Fibroblast of skin of abdomen (primary cell): ENCODE measurements around the gene NOP14.
A peak's percentile ranks its signal among the peaks of the same experiment; 100 is the strongest.

ENCODE experiments used
- DNase-seq: peaks from one replicate; pipeline ENCODE4 v3.0.0-alpha.2; 2013

The NOP14 gene

GRCh38 chr4:2913168-2913567 is 50.0 kb downstream of the NOP14 start:
- no peak for DNase-seq

DNA sequence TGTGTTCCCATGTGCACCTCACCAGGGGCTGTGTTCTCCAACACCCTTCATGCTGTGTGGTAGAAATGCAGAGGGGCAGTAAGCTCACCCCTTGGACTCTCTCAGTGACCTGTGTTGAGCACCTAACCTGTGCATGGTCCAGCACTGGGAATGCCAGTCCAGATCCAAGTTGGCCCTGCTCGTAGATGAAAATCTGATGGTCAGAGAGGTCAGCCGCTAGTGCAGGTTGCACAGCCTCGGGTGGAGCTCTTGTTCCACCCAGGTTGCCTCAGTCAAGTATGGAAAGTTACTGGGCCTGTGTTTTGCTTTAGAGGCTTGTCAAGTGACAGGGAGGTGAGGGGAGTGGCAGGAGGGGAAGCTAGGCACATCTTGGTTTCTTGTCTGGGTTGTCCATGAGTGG is 51.3 kb downstream of the NOP14 start:
- DNase-seq = no peak

DNA sequence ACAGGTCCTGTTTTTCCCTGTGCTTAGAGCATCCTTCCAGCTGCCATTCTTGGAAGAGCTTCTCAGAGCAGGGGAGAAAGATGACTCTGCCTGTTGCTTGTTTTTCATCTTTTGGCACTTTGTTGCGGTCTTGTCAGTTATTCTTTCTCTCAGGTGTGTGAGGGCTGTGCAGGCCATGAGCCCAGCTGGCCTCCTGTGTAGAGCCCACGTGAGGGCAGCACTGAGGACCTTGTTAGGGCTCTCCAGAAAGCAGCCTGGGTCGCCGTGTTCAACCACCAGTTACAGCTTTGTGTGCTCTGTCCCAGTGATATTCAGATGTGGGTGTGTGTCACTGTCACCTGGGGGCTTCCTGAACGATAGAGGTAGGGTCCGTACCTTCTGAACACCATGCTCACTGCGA is 52.8 kb downstream of the NOP14 start:
- no peak for DNase-seq

GRCh38 chr4:2909583-2909982 is 53.6 kb downstream of the NOP14 start:
- no peak for DNase-seq

- no peak for DNase-seq
Measured at GRCh38 chr4:2908686-2909085, 54.5 kb downstream of the NOP14 start.

DNA sequence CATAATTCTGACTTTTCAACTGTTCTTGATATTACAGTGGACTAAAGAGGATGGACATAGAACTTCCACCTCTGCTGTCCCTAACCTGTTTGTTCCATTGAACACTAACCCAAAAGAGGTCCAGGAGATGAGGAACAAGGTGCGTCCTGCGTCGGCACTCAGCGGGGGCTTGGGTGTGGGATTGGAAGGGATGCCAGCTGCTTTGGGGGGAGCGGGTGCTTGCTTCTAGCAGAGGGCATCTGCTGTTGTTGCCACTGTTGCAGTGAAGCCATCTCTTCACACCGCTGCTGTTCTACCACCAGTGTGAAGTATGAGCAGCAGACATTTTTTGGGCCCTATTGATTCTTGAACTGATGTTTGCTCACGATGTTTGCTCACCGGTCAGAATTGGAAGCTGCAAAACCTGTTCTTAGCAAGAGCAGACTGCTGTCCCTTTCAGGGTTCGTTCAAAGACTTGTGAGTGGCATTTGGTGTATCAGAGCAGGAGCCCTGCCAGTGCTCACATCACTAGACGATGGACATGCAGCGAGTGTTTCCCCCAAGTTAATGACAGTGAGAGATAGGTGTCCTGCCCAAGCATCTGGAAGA is 55.4 kb downstream of the NOP14 start:
- no peak for DNase-seq

DNA sequence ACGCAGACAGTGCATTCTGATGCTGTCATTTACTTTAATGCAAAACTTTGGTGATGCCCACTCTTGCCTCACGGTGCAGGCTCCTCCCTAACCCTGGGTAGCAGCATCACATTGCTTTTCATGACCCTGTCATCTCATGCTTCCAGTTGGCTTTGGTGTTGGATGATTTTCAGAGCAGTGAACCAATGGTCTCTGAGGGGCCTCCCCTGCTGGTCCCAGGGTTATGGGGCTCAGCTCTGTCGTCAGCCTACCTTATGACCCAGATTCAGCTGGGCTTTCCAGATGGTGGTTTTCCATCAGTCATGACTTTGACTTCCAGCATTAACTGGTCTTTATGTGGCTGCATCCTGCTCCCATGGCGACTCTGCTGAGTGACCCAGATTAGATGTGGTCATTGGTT is 56.0 kb downstream of the NOP14 start:
- no peak for DNase-seq

GRCh38 chr4:2906218-2906617 is 57.0 kb downstream of the NOP14 start:
- no peak for DNase-seq

DNA sequence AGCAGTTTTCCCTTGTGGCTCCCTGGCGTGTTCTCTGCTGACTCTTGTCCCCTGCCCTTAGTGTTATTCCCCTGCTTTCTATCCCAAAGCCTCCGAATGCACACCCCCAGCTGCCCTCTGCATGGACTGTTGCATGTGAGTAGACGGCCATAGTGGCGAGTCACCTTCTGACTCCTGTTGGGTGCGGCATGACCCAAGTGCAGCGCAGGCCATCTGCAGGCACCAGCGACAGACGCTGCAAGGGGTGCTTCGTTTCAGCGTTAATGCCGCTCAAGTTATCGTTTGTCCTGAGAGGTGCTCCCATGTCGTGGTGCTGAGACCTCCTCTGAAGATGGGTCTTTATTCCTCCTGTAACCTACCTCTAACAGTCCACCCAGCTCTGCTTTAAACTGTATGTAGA is 57.7 kb downstream of the NOP14 start:
- DNase-seq = no peak

DNA sequence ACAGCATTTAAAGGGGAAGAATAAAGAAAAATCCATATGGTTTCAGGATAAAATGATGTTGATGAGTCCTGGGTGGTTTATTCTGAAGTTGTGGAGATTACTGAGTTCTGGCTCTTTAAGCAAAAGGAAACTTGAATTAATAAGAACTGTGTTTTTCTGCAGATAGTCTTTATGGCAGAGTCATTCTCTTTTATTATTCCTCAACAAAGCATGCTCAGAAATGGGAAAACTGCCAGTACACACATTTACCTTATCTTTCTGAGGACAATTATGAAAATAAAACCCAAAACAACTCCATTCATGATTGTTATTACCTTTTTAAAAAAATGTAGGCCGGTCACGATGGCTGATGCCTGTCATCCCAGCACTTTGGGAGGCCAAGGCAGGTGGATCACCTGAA is 61.1 kb downstream of the NOP14 start:
- DNase-seq = no peak

DNA sequence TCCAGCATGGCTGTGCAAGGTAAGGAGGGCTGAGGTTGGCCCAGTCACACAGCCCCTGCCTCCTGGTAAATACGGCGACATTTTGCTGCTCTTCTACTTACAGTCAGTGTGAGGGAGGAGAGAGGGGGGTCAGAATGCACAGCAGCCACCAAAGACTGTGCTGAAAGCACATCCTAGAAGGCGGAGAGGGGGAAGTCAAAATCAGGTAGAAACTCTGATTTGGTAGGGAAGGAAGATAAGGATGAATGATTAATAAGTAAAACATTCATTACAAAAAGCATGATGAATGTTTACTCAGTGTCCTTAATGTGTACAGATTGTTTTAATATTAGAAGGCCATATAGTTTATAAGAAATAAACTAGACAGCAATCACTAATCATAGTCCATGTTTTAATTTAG is 62.0 kb downstream of the NOP14 start:
- DNase-seq = no peak

GRCh38 chr4:2900741-2901140 is 62.5 kb downstream of the NOP14 start:
- no peak for DNase-seq

- no peak for DNase-seq
Measured at GRCh38 chr4:2898001-2898400, 65.2 kb downstream of the NOP14 start.

GRCh38 chr4:2893772-2894171 is 69.4 kb downstream of the NOP14 start:
- no peak for DNase-seq

DNA sequence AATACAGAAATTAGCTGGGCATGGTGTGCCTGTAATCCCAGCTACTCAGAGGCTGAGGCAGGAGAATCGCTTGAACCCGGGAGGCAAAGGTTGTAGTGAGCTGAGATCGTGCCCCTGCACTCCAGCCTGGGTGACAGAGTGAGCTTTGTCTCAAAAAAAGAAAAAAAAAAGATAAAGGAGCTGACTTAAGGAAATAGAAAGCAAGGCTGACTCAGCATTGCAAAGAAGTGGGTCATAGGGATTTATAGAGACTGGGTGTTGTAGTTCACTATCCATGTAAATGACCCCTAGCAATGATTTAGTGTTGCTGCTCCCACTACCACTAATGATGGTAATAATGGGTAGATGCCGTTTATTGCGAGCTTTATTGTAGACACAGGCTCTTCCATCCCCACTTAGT is 71.9 kb downstream of the NOP14 start:
- DNase-seq = peak; percentile 56

DNA sequence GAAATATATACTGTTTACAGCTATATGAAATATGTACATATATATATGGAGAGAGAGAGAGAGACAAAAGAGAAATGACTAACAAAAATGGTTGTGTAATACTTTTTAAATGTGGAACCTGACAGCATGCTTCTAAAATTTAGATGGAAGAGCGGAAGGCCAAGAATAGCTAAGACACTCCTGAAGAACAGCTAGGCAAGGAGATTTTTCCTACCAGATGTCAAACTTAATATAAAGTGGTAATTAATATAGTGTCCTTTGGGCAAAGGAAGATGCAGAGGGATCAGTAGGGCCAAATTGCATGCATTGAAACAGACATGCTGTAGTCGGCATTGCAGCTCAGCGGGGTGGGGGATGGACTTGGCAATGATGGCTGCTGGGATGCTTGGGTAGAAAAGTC is 74.3 kb downstream of the NOP14 start:
- DNase-seq = peak; percentile 37
